ENCODE results near the gene LRRC1.

The LRRC1 gene

GRCh38 chr6:53814353-53814752 lies 19.5 kb downstream of the LRRC1 start:
- no peak for DNase-seq (ENCODE audit: low read depth in 4 of 4, low spot score in 1 of 4)

GRCh38 chr6:53815381-53816119 lies 20.7 kb downstream of the LRRC1 start:
- no peak for DNase-seq (ENCODE audit: low read depth in 4 of 4, low spot score in 1 of 4)

GRCh38 chr6:53818858-53819609 lies 24.2 kb downstream of the LRRC1 start:
- DNase-seq (ENCODE audit: low read depth in 4 of 4, low spot score in 1 of 4), result no peak

- DNase-seq (ENCODE audit: low read depth in 4 of 4, low spot score in 1 of 4), result no peak
Observed at GRCh38 chr6:53822401-53823125, 27.8 kb downstream of the LRRC1 start.

- DNase-seq (ENCODE audit: low read depth in 4 of 4, low spot score in 1 of 4), result no peak
Observed at GRCh38 chr6:53824714-53825113, 29.9 kb downstream of the LRRC1 start.

- DNase-seq (ENCODE audit: low read depth in 4 of 4, low spot score in 1 of 4), result no peak
Observed at GRCh38 chr6:53825532-53826321, 30.9 kb downstream of the LRRC1 start.

- DNase-seq (ENCODE audit: low read depth in 4 of 4, low spot score in 1 of 4), result no peak
Observed at GRCh38 chr6:53827531-53827930, 32.7 kb downstream of the LRRC1 start.

GRCh38 chr6:53828215-53828614 lies 33.4 kb downstream of the LRRC1 start:
- DNase-seq (ENCODE audit: low read depth in 4 of 4, low spot score in 1 of 4), result no peak

GRCh38 chr6:53828966-53829697 lies 34.3 kb downstream of the LRRC1 start:
- no peak for DNase-seq (ENCODE audit: low read depth in 4 of 4, low spot score in 1 of 4)

GRCh38 chr6:53829698-53830221 lies 35.0 kb downstream of the LRRC1 start:
- DNase-seq (ENCODE audit: low read depth in 4 of 4, low spot score in 1 of 4), result no peak

GRCh38 chr6:53830366-53830765 lies 35.6 kb downstream of the LRRC1 start:
- DNase-seq (ENCODE audit: low read depth in 4 of 4, low spot score in 1 of 4), result no peak

GRCh38 chr6:53831081-53831869 lies 36.5 kb downstream of the LRRC1 start:
- no peak for DNase-seq (ENCODE audit: low read depth in 4 of 4, low spot score in 1 of 4)

- no peak for DNase-seq (ENCODE audit: low read depth in 4 of 4, low spot score in 1 of 4)
Observed at GRCh38 chr6:53831936-53832660, 37.3 kb downstream of the LRRC1 start.

- DNase-seq (ENCODE audit: low read depth in 4 of 4, low spot score in 1 of 4), result no peak
Observed at GRCh38 chr6:53833155-53833554, 38.4 kb downstream of the LRRC1 start.

GRCh38 chr6:53834132-53834531 lies 39.3 kb downstream of the LRRC1 start:
- no peak for DNase-seq (ENCODE audit: low read depth in 4 of 4, low spot score in 1 of 4)

- no peak for DNase-seq (ENCODE audit: low read depth in 4 of 4, low spot score in 1 of 4)
Observed at GRCh38 chr6:53837865-53838769, 43.3 kb downstream of the LRRC1 start.

GRCh38 chr6:53840027-53840426 lies 45.2 kb downstream of the LRRC1 start:
- DNase-seq (ENCODE audit: low read depth in 4 of 4, low spot score in 1 of 4), result no peak

All from stimulated activated CD4-positive, alpha-beta T cell treated with anti-CD3 and anti-CD28 coated beads, Interleukin-1b, Interleukin-23, amount 100 ng/mL, for 24 hours (primary cell).